GM12801 (cell line): Measurements from ENCODE around the gene ANXA2.

Experiments
- CTCF ChIP-seq: IDR thresholded peaks from one replicate; pipeline ENCODE4 v1.5.1; 2011; ENCODE audit warnings: control low read depth; ENCODE audit not compliant: insufficient read length; ENCODE audit errors: extremely low read depth

Gene ANXA2

GRCh38 chr15:60349589-60349988 lies 48.2 kb downstream of the ANXA2 start:
- TF ChIP-seq CTCF: no peak

- no peak for TF ChIP-seq CTCF
These were observed 50.2 kb downstream of the ANXA2 start for GRCh38 chr15:60347480-60348049.

GRCh38 chr15:60346653-60347052 lies 51.1 kb downstream of the ANXA2 start:
- no peak for TF ChIP-seq CTCF

GRCh38 chr15:60346077-60346476 lies 51.7 kb downstream of the ANXA2 start:
- TF ChIP-seq CTCF: no peak

GRCh38 chr15:60345598-60345997 lies 52.2 kb downstream of the ANXA2 start:
- TF ChIP-seq CTCF: no peak

- no peak for TF ChIP-seq CTCF
These were observed 52.8 kb downstream of the ANXA2 start for GRCh38 chr15:60344987-60345386.

GRCh38 chr15:60344461-60344860 lies 53.3 kb downstream of the ANXA2 start:
- no peak for TF ChIP-seq CTCF
